Parathyroid adenoma (tissue), 2 donors: ENCODE data around the gene FFAR3.

ENCODE experiments used
- H2AFZ ChIP-seq: fragments of 300-600 bp; sonication (generic); one replicate; pipeline ENCODE4 v1.7.0; 2017; ENCODE audit warnings: antibody characterized with exemption, mild to moderate bottlenecking
- H3K27ac ChIP-seq: fragments of 300-600 bp; sonication (generic); one replicate; pipeline ENCODE4 v1.7.0; 2017
- H3K27me3 ChIP-seq: fragments of 300-600 bp; sonication (generic); one replicate; pipeline ENCODE4 v1.7.0; 2017; ENCODE audit warnings: low read length; ENCODE audit not compliant: control insufficient read depth, insufficient read depth
- H3K36me3 ChIP-seq: fragments of 300-600 bp; sonication (generic); one replicate; pipeline ENCODE4 v1.7.0; 2017; ENCODE audit warnings: low read length; ENCODE audit not compliant: control insufficient read depth, insufficient read depth
- H3K4me1 ChIP-seq: fragments of 300-600 bp; sonication (generic); one replicate; pipeline ENCODE4 v1.7.0; 2017; ENCODE audit warnings: control low read depth
- H3K4me2 ChIP-seq: fragments of 300-600 bp; sonication (generic); one replicate; pipeline ENCODE4 v1.7.0; 2017; ENCODE audit warnings: low read length
- H3K4me3 ChIP-seq: fragments of 300-600 bp; sonication (generic); one replicate; pipeline ENCODE4 v1.7.0; 2017; ENCODE audit warnings: low read depth, low read length
- H3K79me2 ChIP-seq: fragments of 300-600 bp; sonication (generic); one replicate; pipeline ENCODE4 v1.7.0; 2017; ENCODE audit warnings: control low read depth
- H3K9ac ChIP-seq: fragments of 300-600 bp; sonication (generic); one replicate; pipeline ENCODE4 v1.7.0; 2017; ENCODE audit warnings: mild to moderate bottlenecking
- H3K9me3 ChIP-seq: fragments of 300-600 bp; sonication (generic); one replicate; pipeline ENCODE4 v1.7.0; 2017; ENCODE audit warnings: low read length; ENCODE audit not compliant: control insufficient read depth
- CTCF ChIP-seq: fragments of 300-600 bp; sonication (generic); IDR thresholded peaks from one replicate; pipeline ENCODE4 v1.7.0; 2017; ENCODE audit warnings: antibody characterized with exemption, mild to moderate bottlenecking
- donor health status: primary hyperparathyroidism.

FFAR3 gene

GRCh38 chr19:35345671-35346111, 12.6 kb upstream of the FFAR3 start:
- H3K4me3 ChIP-seq: no peak overlapping the region
- peaks cover 20% of the 10 kb centered on the region for H3K4me1 ChIP-seq
- H2AFZ ChIP-seq: no peak overlapping the region
- H3K36me3 ChIP-seq: no peaks in the 10 kb centered on the region
- no peak overlapping the region for H3K4me2 ChIP-seq
- TF ChIP-seq CTCF: no peak
- H3K27ac ChIP-seq: no peak overlapping the region
- no peaks in the 10 kb centered on the region for H3K27me3 ChIP-seq
- H3K9me3 ChIP-seq: no peaks in the 10 kb centered on the region
- H3K9ac ChIP-seq: no peak overlapping the region
- no peaks in the 10 kb centered on the region for H3K79me2 ChIP-seq

GRCh38 chr19:35346193-35347052, 11.8 kb upstream of the FFAR3 start:
- TF ChIP-seq CTCF: no peak
- no peaks in the 10 kb centered on the region for H3K36me3 ChIP-seq
- H3K9me3 ChIP-seq: no peaks in the 10 kb centered on the region
- no peaks in the 10 kb centered on the region for H3K27me3 ChIP-seq
- H3K4me1 ChIP-seq: peaks cover 20% of the 10 kb centered on the region
- H3K4me3 ChIP-seq: no peak overlapping the region
- no peak overlapping the region for H3K9ac ChIP-seq
- no peak overlapping the region for H3K27ac ChIP-seq
- no peak overlapping the region for H2AFZ ChIP-seq
- no peaks in the 10 kb centered on the region for H3K79me2 ChIP-seq
- H3K4me2 ChIP-seq: no peak overlapping the region

- no peaks in the 10 kb centered on the region for H3K79me2 ChIP-seq
- no peak within 1 kb of the TSS for H3K27ac ChIP-seq
- H3K9ac ChIP-seq: no peak within 1 kb of the TSS
- no peak for TF ChIP-seq CTCF
- no peaks in the 10 kb centered on the region for H3K36me3 ChIP-seq
- peaks cover 20% of the 10 kb centered on the region for H3K4me1 ChIP-seq
- no peak within 1 kb of the TSS for H3K4me2 ChIP-seq
- H3K27me3 ChIP-seq: no peaks in the 10 kb centered on the region
- H3K9me3 ChIP-seq: no peaks in the 10 kb centered on the region
- no peak within 1 kb of the TSS for H3K4me3 ChIP-seq
- H2AFZ ChIP-seq: peak within 1 kb of the TSS; percentile 53
Observed at GRCh38 chr19:35347171-35347929, 10.9 kb upstream of the FFAR3 start, which contains the start of gene FFAR1. Gene FFAR1 (plus strand): TSS chr19:35347902. CDS start chr19:35351552, 3,650 bp downstream.

- Histone ChIP-seq H3K4me2 (no peak overlapping the region), H3K9ac (no peak overlapping the region), H2AFZ (no peak overlapping the region), H3K4me1 (peaks cover 24% of the 10 kb centered on the region), H3K4me3 (no peak overlapping the region), H3K9me3 (no peaks in the 10 kb centered on the region), H3K27me3 (no peaks in the 10 kb centered on the region), H3K27ac (no peak overlapping the region), H3K36me3 (no peaks in the 10 kb centered on the region), H3K79me2 (no peaks in the 10 kb centered on the region)
- no peak for TF ChIP-seq CTCF
Observed at GRCh38 chr19:35347930-35348298, 10.3 kb upstream of the FFAR3 start.
